HG03066 (cell line): ENCODE data around the gene SRRM5.
A peak's percentile ranks its signal among the peaks of the same experiment; 100 is the strongest.
"Not testable (repeated sequence)": the region's sequence is repeated elsewhere in the genome, so short reads cannot be mapped to it uniquely, and the experiment has no call there.

ENCODE experiments used
- ATAC-seq: cut with Tn5 transposase; IDR thresholded peaks from one replicate; pipeline ENCODE4 v1.9.1; 2021; ENCODE audit warnings: low read depth; ENCODE audit not compliant: unreplicated experiment

The SRRM5 gene

DNA sequence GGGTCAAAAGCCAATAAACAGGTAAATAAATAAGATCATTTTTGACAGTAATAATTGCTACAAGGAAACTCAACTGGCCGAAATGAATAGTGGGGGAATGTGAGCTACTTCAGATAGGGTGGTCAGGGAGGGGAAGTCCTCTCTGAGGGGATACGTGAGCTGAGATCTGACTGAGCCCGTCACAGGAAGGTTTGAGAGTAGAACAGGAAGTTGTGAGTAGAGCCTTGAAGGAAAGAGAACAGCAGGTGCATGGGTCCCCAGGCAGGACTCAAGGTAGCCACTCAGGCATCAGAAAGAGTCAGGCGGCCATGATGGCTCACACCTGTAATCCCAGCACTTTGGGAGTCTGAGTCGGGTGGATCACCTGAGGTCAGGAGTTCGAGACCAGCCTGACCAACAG, 22.2 kb upstream of the SRRM5 start:
- no peak for ATAC-seq

DNA sequence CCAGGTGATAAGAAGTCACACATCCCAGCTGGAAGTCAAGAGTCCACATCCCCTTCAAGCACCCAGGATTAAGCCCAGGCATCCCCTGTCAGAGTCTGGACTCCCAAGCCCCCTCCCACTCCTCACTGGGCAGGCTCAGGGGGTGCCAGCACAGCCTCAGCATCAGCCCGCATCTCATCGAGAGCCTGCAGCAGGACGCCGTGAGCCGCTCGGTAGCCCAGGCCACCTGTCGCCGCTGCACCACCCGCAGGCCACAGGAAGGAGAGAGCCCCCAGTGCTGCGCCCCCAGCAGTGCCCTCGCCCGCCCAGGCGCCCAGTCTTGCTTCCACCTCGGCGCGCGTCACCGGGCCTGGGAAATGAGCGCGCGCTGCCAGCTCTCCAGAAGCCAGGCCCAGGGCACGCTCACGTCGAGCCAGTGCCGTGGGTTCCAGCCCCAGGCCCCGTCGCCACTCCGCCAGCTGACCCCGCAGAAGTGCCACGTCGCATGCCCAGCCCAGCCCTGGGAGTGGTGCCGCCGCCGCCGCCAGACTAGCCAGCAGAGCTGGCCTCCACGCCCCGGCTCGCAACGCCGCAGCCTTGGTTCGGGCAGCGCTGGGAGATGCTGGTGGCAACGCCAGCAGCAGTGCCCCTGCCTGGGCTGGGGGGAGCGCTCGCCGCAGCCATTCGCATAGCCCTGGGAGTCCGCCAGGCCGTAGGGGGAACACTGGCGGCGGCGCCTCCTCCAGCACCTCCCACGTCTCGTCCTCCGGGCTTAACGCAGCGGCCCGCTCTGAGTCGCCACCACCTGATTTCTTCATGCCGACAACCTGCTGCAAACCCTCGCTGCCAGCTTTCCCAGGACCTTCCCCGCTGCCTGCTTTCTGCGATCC, 19.8 kb upstream of the SRRM5 start:
- ATAC-seq = no peak

DNA sequence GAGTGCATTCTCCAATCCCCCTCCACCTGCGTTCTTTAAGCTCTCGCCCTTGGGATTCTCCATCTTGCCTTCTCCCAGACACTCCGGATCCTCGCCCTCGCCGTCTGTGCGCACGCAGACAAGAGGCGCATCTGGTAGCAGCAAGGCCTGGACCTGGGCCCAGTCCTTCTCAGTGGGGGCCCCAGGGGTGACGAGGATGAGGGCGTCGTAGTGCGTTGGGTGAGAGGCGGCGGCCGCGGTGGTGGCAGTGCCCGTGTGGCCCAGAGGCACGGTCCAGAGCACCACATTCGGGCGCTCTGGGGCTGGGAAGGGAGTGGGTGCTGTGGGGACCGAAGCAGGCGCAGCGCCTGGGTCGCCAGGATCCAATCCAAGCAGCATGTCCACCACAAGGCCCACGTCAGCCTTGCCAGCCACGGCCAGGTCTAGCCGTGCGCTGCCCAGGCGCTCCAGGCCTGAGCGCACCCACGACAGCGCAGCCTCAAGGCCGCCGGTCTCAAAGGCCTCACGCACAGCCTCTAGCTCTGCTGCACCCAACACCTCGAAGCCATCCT, 19.0 kb upstream of the SRRM5 start:
- ATAC-seq = no peak

DNA sequence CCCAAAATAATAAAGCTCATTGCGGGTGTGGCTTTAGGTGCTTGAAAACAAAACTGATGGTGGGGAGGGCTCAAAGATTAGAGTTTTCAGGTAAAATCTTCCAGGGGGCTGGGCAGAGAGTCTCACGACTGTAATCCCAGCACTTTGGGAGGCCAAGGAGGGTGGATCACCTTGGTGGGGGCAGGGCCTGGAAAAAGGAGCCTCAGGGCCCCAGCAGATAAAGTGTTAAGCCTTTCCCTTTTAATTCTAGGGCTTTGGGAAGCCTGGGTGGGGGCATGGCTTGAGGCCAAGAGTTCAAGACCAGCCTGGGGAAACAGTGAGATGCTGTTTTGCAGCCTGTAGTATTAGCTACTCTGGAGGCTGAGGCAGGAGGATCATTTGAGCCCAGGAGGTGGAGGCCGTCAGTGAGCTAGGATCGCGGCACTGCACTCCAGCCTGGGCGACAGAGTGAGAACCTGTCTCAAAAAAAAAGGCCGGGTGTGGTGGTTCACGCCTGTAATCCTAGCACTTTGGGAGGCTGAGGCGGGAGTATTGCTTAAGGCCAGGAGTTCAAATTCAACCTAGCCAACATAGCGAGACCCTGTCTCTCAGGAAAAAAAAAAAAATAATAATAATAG, 17.7 kb upstream of the SRRM5 start:
- ATAC-seq = no peak

DNA sequence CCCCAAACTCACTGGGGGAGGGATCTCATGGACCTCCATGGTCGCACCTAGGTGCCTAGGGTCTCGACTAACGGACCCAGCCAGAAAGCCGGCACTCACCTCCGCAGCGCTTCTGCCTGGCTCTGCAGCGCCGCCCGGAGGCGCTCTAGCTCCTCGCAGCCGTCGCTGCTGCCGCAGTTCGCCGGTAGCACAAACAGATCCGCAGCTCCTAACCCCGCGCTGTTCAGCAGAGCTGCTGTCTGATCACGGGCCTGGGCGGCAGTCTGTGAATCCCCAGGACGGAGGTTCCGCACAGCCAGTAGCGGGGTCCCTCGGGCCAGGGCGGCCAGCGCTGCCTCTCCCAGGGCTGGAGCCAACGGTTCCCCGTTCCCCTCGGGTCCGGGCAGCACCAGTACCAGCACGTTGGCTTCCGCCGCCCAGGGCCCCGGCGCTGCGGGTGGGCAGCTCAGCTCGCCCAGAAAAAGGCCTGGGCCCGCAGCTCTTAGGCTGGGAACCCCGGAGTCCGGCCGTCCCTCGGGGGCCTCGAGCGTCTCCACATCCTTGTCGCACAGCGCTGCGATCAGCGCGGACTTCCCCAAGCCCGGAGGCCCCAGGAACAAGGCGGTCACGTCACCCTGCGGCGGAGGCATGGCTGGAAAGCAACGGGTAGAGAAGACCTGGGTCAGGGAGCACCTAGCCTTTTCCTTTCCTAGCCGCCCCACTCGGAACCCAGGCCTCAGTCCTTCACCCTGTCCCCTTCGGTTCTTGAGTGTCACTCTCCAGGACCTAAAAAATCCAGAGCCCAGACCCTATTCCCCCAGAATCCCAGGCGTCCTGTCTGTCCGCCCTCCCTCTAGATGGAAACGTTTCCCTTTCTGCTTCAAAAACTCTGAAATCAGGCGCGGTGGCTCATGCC, 16.9 kb upstream of the SRRM5 start:
- no peak for ATAC-seq

DNA sequence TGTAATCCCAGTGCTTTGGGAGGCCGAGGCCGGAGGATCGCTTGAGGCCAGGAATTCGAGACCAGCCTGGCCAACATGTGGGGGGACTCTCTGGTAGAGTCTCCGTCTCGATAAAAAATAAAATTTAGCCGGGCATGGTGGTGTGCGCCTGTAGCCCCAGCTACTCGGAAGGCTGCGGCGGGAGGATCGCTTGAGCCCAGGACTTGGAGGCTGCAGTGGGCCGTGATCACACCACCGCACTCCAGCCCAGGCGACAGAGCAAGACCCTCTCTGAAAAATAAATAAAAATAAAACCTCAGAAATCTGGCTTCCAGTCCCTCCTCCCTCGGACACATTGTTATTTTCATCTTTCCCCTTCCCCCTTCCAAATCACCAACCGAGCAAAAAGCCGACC, 16.3 kb upstream of the SRRM5 start:
- no peak for ATAC-seq

DNA sequence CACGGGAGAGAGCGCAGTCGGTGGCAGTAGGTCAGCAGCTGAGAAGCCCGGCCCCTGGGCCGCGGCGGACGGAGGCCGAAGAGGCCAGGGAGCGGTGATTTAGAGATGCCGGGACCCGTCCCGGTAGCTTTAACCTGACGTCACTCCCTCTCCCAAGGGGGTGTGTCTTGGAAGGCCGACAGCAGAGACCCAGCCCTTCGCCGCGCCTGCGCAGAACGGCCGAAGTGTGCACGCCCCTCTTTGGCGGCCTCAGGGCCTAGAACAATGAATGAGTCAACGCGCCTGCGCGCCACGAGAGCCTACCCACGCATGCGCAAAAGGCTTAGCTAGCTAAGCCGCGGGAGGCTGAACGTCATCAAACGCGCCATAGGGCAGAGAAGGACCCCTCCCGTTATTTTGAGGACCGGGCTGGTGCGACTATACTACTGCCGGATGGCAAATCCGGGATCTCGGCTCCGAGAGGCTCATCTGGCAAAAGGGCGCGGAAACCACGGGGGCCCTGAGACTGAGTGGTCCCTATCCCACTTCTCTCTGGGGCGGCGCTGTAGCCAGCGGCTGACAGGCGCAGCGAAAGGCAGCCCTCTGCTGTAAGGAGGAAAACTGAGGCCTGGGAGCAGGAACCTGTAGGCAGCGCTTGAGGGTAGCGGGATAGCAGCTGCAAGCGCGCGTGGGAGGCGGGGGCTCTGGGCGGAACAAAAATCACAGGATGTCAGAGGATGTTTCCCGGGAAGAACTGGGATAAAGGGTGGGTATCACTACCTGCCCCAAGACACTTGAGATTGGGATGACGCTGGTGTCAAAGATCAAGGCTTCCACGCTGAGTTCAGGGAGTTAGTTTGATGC, 15.7 kb upstream of the SRRM5 start, which contains the start of the genes IRGQ and ZNF576:
Gene IRGQ (minus strand): TSS at position 136 of the 843 bp plus-strand sequence. CDS start 796 bp downstream, outside the sequence.
Gene ZNF576 (plus strand): TSS at position 597 of the 843 bp plus-strand sequence. CDS start 514 bp downstream, outside the sequence.
- ATAC-seq = peak; percentile 80

DNA sequence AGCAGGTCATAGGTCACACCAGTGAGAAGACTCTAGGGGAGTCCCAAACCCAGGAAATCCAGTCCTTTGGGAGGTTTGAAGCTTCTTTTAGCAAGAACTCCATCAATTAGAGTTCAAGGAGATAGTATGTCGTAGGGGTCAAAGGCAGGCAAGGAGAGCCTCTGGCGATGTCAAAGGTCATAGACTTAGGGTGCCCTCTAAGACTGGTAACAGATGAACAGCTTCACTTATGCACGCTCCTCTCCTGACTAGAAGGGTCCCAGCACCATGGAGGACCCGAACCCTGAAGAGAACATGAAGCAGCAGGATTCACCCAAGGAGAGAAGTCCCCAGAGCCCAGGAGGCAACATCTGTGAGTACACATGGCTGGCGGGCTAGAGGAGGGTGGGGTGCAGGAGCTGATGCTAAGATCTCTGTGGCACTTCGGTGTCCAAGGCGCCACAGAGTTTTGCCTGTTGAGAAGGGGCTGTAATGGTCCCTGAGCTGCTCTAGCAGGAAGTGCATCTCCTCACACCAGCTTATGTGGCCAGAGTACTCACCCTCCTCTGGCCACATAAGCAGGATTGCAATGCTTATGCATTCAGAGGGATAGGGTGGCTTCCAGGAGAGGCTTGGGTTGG, 14.9 kb upstream of the SRRM5 start:
- no peak for ATAC-seq

DNA sequence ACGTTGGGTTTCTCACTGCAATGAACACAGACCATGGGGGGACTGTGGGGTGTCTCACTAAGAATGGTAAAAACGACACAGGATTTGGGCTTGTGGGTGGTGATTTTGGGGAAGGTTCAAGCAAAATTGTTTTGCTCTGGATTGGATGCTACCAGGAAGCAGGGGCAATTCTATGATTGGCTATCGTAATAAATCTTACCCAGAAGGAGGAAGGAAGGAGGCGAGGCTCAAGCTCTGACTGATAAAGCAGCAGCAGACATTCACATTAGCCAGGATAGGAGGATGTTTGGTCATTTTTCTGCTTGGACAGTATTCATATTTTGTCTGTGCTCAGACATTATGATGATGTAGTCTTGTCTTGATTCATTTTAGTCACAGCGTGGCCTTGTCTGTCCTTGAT, 14.0 kb upstream of the SRRM5 start:
- no peak for ATAC-seq

DNA sequence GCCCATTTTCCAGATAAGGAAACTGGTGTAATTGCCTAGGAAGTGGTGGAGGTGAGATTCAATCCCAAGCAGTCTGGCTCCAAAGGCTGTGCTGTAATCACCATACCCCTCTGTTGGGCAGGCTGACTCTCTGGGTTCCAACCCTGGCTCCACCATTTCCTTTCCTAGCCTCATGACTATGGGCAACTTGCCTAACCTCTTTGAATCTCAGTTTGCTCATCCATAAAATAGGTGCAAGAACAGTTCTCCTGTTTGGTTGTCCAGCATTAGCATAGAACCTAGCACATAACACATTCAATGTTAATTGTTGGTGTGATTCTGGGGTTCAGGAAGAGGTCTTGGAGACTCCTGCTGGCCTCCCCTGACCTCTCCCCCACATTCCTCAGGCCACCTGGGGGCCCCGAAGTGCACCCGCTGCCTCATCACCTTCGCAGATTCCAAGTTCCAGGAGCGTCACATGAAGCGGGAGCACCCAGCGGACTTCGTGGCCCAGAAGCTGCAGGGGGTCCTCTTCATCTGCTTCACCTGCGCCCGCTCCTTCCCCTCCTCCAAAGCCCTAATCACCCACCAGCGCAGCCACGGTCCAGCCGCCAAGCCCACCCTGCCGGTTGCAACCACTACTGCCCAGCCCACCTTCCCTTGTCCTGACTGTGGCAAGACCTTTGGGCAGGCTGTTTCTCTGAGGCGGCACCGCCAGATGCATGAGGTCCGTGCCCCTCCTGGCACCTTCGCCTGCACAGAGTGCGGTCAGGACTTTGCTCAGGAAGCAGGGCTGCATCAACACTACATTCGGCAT, 13.2 kb upstream of the SRRM5 start:
- no peak for ATAC-seq

DNA sequence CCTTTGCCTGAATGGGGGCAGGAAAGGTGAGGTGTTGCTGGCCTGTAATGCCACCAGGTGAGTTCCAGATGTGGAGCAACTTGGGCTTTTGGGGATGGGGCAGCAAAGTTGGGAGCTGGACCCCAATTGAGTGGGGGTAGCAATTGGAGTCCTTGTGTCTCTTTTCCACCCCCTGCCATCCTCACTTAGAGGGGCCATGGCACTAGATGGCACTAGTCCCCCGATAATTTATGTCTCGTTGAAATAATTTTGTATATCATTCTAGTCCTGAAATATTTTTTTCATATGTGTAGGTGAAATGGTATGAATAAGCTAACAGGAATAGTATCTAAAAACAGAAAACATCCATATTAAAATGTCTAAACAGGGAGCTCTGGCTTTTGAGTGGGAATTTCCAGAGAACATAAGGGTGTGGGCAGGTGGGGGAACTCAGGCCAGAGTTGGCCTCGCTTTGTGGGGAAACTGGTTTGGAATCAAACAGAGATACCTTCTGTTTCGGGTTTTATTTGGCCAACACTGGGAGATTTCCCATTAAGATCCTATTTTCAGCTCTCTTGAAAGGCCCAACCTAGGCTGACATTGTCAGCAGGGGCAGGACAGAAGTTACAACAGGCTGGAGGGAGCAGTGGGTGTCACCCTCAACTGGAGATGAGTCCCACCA, 12.1 kb upstream of the SRRM5 start:
- ATAC-seq = no peak

DNA sequence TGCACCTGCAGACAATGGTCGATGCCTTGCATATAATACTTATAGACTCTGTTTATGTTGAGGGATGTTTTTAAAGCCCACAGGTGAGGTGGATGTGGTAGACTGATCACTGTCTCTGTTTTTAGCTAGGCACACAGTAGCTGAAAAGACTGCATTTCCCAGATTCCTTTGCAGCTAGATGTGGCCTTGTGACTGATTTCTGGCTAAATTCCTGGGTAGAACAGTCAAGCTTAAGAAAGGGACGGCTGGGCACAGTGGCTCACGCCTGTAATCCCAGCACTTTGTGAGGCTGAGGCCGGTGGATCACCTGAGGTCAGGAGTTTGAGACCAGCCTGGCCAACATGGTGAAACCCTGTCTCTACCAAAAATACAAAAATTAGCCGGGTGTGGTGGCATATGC, 11.6 kb upstream of the SRRM5 start:
- ATAC-seq = not testable (repeated sequence)

DNA sequence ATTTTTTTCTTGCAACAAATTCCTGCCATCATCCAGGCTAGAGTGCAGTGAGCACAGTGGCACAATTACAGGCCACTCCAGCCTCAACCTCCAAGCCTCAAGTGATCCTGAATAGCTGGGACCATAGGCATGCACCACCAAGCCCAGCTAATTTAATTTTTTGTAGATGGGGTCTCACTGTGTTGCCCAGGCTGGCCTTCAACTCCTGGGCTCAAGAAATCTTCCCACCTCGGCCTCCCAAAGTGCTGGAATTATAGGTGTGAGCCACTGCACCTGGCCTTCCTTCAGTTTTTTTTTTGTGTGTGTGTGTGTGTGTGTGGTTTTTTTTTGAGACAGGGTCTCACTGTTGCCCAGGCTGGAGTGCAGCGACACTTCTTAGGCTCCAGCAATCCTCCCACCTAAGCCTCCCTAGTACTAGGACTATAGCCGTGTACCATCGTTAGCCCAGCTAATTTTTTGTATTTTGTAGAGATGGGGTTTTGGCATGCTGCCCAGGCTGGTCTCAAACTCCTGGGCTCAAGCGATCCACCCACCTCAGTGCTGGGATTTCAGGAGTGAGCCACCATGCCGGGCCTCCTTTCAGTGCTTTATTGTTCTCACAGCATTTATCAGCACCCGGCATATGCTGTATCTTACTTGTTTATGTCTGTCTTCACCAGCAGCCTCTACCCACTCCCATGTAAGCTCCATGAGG, 5.9 kb upstream of the SRRM5 start:
- no peak for ATAC-seq

DNA sequence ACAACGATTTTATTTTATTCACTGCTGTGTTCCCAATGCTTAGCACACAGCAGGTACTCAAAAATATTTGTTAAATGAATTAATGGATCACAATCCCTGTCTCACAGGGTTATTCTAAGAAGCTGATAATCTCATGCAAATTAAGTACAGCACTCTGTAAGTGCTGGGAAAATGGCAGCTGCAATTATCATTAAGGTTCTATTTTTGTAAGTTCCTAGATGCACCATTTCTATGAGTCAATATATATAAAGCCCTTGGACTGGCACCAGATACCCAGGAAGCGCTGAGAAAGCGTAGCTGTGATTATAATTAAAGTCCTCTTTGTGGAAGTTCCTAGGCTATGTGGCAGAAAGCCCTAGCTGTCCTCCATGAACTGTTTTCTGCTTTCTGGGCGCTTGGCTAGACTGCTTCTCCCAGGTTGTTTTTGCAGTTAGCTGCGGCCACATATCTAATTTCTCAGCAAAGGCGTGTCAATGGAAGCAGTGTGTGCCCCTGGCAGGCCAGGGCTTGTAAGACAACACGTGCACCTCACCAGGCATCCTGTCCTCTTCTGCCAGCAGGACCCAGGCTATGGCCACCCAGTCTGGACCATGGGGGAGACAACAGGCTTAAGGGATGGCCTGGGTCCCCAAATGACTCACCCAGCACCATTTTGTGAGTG, 5.2 kb upstream of the SRRM5 start:
- no peak for ATAC-seq

DNA sequence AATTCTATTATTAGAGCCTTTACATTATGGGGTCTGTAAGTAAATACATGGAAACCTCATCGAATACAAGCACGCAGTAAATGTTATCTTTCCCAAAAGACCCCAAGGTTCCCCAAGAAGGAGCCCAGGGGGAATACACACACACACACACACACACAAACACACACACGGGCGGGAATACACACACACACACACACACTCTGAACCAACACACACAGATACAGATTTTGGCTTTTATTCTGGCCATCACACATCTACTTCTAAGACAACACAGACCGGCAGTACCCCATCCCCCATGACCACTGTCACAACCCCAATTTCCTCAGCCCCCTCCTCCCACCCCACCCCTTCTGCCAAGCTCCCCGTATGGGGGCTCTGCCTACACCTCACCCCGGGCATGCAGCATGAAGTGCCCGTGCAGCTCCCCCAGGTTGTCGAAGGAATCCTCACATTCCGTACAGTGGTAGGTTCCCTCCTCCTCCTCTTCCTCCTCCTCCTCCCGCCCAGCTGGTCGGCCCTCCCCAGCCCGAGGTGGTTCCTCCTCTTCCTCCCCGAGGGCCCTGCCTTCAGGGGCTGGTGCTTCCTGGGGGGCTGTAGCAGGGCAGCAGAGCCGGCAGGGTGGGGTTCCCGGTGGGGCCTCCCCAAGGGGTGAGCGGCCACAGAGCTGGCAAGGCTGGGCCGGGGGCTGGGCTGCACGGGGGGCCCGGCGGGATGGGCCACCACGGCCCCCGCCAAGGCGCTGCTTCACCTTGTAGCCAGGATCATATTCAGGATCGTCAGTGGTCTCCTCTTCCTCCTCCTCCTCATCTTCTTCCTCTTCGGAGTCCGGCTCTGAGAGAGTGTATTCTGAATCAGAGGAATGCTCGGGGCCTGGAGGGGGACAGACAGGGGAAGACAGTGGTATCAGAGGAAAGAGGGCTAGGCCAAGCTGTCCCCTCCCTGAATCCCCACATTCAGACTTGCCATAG, 4.4 kb upstream of the SRRM5 start:
- no peak for ATAC-seq

DNA sequence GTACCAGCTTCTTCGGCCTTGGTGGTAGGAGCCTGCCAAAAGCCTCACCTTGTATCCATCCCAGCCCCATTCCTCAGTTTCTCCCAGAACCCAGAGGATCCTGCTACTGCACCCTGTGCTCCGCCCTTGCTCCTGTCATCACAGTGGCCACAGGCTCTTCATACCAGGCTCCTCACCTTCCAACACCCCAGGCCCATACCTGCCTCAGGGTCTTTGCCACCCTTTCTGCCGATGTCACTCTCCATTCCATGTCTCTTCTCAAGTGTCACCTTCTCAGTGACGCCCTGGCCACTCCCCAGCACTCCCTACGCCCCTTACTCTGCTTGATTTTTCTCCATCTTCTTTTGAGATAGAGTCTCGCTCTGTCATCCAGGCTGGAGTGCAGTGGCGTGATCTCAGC, 2.0 kb upstream of the SRRM5 start:
- no peak for ATAC-seq
